MCF 10A (cell line): ENCODE measurements around the gene NREP. TPM values are rescaled to one million over a fixed set of nuclear protein-coding genes. Genes with fewer than 3 reads are reported as not detected.

Experiments used
- BruUV-seq: library from RNA; stranded (reverse); fragments of 400-500 nt; replicated peaks from 2 replicates; lab custom pipeline; 2021; lab: Mats Ljungman, UMichigan
- CTCF ChIA-PET: fragments of 300-600 bp; sonication (Branson Sonifier 250); formaldehyde crosslinking; extraction: SDS; loops from one replicate; lab custom pipeline; 2021; ENCODE audit warnings: antibody characterized with exemption, inconsistent platforms; lab: Yijun Ruan, JAX
- POLR2A ChIA-PET: fragments of 300-600, 350-650 bp; sonication (Branson Sonifier 250); formaldehyde crosslinking; extraction: SDS; loops from one replicate; lab custom pipeline; 2020; ENCODE audit warnings: antibody characterized with exemption, inconsistent platforms; lab: Yijun Ruan, JAX
- DNase-seq: peaks from one replicate; pipeline ENCODE4 v3.0.0-alpha.2; 2018; ENCODE audit not compliant: unreplicated experiment
- H3K27ac Mint-ChIP-seq: one replicate; pipeline ENCODE4 v1.8.0; 2022; ENCODE audit warnings: mild to moderate bottlenecking, low read depth, mixed read lengths; ENCODE audit not compliant: unreplicated experiment
- H3K27me3 Mint-ChIP-seq: one replicate; pipeline ENCODE4 v1.8.0; 2022; ENCODE audit warnings: mixed read lengths; ENCODE audit not compliant: insufficient read depth, unreplicated experiment
- H3K36me3 Mint-ChIP-seq: one replicate; pipeline ENCODE4 v1.8.0; 2022; ENCODE audit warnings: mild to moderate bottlenecking, moderate library complexity, mixed read lengths; ENCODE audit not compliant: insufficient read depth, unreplicated experiment
- H3K4me1 Mint-ChIP-seq: one replicate; pipeline ENCODE4 v1.8.0; 2022; ENCODE audit warnings: mixed read lengths; ENCODE audit not compliant: insufficient read depth, unreplicated experiment
- H3K4me3 Mint-ChIP-seq: one replicate; pipeline ENCODE4 v1.8.0; 2022; ENCODE audit warnings: mild to moderate bottlenecking, moderate library complexity, mixed read lengths; ENCODE audit not compliant: unreplicated experiment
- H3K9me3 Mint-ChIP-seq: one replicate; pipeline ENCODE4 v1.8.0; 2022; ENCODE audit warnings: mixed read lengths; ENCODE audit not compliant: unreplicated experiment
- CTCF ChIP-seq: fragments of 200-600 bp; IDR thresholded peaks from one replicate; pipeline ENCODE4 v1.8.0; 2022; ENCODE audit warnings: antibody characterized with exemption, mild to moderate bottlenecking; ENCODE audit not compliant: unreplicated experiment
- intact Hi-C: fragments of 100-400 bp; cut with micrococcal nuclease; formaldehyde crosslinking; loops from 2 replicates; pipeline ENCODE4 v1.14.1; 2022
- total RNA-seq: library from RNA; stranded (reverse); gene quantifications from 2 replicates; pipeline ENCODE4 v1.2.3, GENCODE V29; 2022

The NREP gene
- total RNA-seq, 1 experiment from 2014 or later, result 2.5 TPM

GRCh38 chr5:111742177-111742994 lies 14.6 kb downstream of the NREP start:
- ChIA-PET POLR2A (interaction anchor here (0.6 to 1.4 kb wide), 8 partner anchors 8 to 192 kb away, joined by 3 to 5 read pairs (median 3); partner anchors contain the start of gene NREP), CTCF (interaction anchor here (1.0 kb wide), 1 partner anchor 10 kb away, joined by 3 read pairs; no protein-coding TSS in a partner anchor)
- peak; percentile 88 for DNase-seq
- peaks cover 34% of the 10 kb centered on the region for H3K4me1 Mint-ChIP-seq
- intact Hi-C loops, result no loop called here
- no TSS peak for BruUV-seq
- H3K36me3 Mint-ChIP-seq, result no peaks in the 10 kb centered on the region
- H3K27ac Mint-ChIP-seq, result no peak overlapping the region
- no peak for TF ChIP-seq CTCF
- no peaks in the 10 kb centered on the region for H3K27me3 Mint-ChIP-seq
- no peaks in the 10 kb centered on the region for H3K9me3 Mint-ChIP-seq
- no peak overlapping the region for H3K4me3 Mint-ChIP-seq

GRCh38 chr5:111741278-111741677 lies 15.7 kb downstream of the NREP start:
- no peaks in the 10 kb centered on the region for H3K9me3 Mint-ChIP-seq
- no peak for TF ChIP-seq CTCF
- H3K27ac Mint-ChIP-seq, result no peak overlapping the region
- ChIA-PET CTCF (interaction anchor here (0.8 kb wide), 1 partner anchor 62 kb away, joined by 3 read pairs; no protein-coding TSS in a partner anchor), POLR2A (interaction anchor here (0.6 to 1.2 kb wide), 4 partner anchors 10 to 61 kb away, joined by 3 to 5 read pairs (median 3); no protein-coding TSS in a partner anchor)
- no peak overlapping the region for H3K4me3 Mint-ChIP-seq
- H3K36me3 Mint-ChIP-seq, result no peaks in the 10 kb centered on the region
- no peaks in the 10 kb centered on the region for H3K27me3 Mint-ChIP-seq
- no peak for DNase-seq
- intact Hi-C loops, result no loop called here
- H3K4me1 Mint-ChIP-seq, result peaks cover 26% of the 10 kb centered on the region
- BruUV-seq, result no TSS peak

GRCh38 chr5:111739416-111739815 lies 17.6 kb downstream of the NREP start:
- POLR2A ChIA-PET, result no interaction called here
- Mint-ChIP-seq H3K4me3 (no peak overlapping the region), H3K9me3 (no peaks in the 10 kb centered on the region), H3K27ac (no peak overlapping the region), H3K36me3 (no peaks in the 10 kb centered on the region), H3K27me3 (no peaks in the 10 kb centered on the region), H3K4me1 (peaks cover 34% of the 10 kb centered on the region)
- intact Hi-C loops, result no loop called here
- TF ChIP-seq CTCF, result no peak
- no peak for DNase-seq
- CTCF ChIA-PET, result interaction anchor here (0.6 kb wide), 1 partner anchor 11 kb away, joined by 4 read pairs; no protein-coding TSS in a partner anchor
- no TSS peak for BruUV-seq

GRCh38 chr5:111738118-111738517 lies 18.9 kb downstream of the NREP start:
- ChIA-PET CTCF (no interaction called here), POLR2A (interaction anchor here (1.4 to 2.1 kb wide), 2 partner anchors 10 to 19 kb away, joined by 3 to 6 read pairs; partner anchors contain the start of gene NREP)
- no TSS peak for BruUV-seq

More at GRCh38 chr5:111738118-111738517, 18.9 kb downstream of the NREP start:
- no peak for DNase-seq
- intact Hi-C loops, result no loop called here
- Mint-ChIP-seq H3K27ac (no peak overlapping the region), H3K4me1 (peaks cover 34% of the 10 kb centered on the region), H3K36me3 (no peaks in the 10 kb centered on the region), H3K9me3 (no peaks in the 10 kb centered on the region), H3K27me3 (no peaks in the 10 kb centered on the region), H3K4me3 (no peak overlapping the region)
- TF ChIP-seq CTCF, result no peak
